Measurements from ENCODE around the gene TRAF7. TPM values are rescaled to one million over a fixed set of nuclear protein-coding genes. Genes with fewer than 3 reads are reported as not detected.
"Not testable (repeated sequence)": the region's sequence is repeated elsewhere in the genome, so short reads cannot be mapped to it uniquely, and the experiment has no call there.

Gene TRAF7
- polyA plus RNA-seq, 5 donors, result 41.0 to 62.8 (median 45.7) TPM

GRCh38 chr16:2198283-2198682, 42.7 kb downstream of the TRAF7 start:
- no peak for DNase-seq

DNA sequence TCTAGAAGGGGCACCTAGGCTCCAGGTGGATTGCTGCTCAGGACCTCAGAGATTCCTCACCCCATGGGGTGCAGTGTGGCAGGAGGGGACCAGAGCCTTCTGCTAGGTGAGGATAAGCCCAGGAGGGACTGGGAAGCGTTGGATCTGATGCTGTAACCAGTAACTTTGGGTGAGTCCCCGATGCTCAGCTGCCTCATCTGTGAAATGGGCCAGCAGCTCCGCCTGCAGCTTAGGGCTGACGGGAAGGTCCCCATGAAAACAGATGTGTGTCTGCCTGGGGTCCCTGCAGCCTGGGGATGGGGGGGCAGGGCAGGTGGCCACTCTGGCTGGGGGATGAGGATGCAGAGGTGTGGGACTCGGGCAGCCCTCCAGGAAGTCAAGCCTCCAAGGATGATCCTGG, 43.5 kb downstream of the TRAF7 start:
- no peak for DNase-seq

- no peak for DNase-seq
Observed at GRCh38 chr16:2199621-2200139, 44.1 kb downstream of the TRAF7 start.

GRCh38 chr16:2200313-2200712, 44.7 kb downstream of the TRAF7 start:
- no peak for DNase-seq

GRCh38 chr16:2203119-2203688, 47.6 kb downstream of the TRAF7 start:
- DNase-seq, result not testable (repeated sequence)

DNA sequence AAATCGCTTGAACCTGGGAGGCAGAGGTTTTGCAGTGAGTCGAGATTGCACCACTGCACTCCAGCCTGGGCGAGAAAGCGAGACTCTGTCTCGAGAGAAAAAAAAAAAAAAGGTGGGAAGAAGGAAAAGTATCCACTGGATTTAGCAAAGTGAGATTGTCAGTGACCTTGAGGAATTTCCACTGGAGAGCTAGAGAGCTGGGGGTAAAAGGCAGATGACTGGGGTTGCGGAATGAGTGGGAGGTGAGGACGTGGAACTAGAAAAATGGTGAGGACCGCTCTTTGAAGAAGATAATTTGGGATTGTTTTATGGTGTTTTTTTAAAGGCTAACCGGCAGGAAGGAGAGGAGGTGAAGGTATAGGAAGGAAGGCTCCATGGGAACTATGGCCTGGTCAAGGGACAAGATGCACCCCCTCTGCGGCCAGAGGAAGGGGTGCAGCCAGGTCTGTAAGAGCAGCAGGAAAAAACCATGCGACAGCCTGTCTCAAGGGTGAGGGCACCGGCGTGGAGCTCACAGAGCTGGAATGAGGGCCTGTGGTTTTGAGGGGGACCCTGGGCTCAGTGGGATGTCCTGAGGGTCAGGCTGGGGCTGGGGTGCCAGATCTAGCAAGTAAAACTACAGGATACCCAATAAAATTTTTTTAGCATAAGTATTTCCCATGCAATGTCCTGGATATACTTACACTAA, 49.0 kb downstream of the TRAF7 start:
- DNase-seq, result no peak

- peak; percentile 93 to 96 for DNase-seq
Observed at GRCh38 chr16:2205104-2205966, 49.8 kb downstream of the TRAF7 start, which contains the start of gene MLST8. TSS of gene MLST8 (plus strand) at chr16:2205454. CDS start at chr16:2206086, 632 bp downstream.

DNA sequence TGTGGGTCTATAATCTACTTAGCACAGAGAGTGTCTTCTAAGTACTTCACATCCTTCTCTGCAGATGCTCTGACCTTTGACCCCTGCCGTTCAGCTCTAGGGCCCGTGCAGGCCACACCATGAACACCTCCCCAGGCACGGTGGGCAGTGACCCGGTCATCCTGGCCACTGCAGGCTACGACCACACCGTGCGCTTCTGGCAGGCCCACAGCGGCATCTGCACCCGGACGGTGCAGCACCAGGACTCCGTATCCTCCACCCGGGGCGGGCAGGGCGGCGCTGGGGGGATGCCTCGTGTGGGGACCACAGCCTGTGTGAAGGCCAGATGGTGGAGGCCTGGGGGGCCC, 50.4 kb downstream of the TRAF7 start:
- no peak for DNase-seq

- no peak for DNase-seq
Observed at GRCh38 chr16:2206420-2206779, 50.8 kb downstream of the TRAF7 start.

DNA sequence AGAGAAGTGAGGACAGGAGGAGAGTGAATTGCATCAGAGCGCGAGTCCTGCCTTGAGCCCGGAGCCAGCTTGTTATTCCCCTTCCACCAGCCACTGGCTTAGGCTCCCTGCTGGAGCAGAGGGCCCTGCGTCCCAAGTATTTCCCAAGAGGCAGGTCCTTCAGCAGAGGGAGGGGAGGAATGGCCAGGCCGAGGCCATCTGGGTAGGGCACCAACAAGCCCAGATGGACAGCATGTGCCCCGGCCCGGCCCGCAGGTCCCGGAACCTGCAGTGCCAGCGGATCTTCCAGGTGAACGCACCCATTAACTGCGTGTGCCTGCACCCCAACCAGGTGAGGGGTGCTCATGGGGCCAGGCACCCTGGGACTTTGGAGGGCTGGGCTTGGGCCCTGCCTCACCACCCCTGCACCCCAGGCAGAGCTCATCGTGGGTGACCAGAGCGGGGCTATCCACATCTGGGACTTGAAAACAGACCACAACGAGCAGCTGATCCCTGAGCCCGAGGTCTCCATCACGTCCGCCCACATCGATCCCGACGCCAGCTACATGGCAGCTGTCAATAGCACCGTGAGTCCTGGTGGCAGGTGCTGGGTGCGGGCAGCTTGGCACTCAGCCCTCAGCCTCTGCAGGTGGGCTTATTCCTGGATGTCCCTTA, 51.3 kb downstream of the TRAF7 start:
- no peak for DNase-seq

GRCh38 chr16:2207872-2208271, 52.3 kb downstream of the TRAF7 start:
- no peak for DNase-seq

DNA sequence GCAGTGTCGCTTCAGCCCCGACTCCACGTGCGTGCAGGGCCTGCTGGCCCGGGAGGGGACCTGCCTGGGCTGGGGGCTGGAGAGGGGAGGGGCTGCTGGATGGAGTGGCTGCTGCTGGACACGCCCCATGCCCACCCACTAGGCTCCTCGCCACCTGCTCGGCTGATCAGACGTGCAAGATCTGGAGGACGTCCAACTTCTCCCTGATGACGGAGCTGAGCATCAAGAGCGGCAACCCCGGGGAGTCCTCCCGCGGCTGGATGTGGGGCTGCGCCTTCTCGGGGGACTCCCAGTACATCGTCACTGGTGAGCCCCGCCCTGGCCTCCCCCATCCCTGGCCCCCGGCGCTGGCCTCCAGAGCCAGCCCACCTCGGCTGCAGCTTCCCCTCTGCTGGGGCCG, 52.7 kb downstream of the TRAF7 start:
- no peak for DNase-seq

DNA sequence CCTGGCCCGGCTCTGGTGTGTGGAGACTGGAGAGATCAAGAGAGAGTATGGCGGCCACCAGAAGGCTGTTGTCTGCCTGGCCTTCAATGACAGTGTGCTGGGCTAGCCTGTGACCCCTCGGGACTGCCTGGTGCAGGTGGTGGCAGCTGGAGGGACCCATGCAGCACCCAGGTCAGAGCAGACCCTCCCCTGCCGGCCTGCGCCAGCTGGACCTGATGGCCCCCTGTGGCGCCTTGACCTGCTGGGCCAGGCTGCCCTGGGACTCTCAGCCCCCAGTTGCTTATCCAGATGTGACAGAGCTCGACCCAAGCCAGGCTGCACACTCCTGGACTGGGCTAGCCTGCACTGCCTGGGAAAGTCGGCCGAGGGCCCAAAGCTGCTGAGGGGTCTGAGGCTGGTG, 53.2 kb downstream of the TRAF7 start:
- no peak for DNase-seq

DNA sequence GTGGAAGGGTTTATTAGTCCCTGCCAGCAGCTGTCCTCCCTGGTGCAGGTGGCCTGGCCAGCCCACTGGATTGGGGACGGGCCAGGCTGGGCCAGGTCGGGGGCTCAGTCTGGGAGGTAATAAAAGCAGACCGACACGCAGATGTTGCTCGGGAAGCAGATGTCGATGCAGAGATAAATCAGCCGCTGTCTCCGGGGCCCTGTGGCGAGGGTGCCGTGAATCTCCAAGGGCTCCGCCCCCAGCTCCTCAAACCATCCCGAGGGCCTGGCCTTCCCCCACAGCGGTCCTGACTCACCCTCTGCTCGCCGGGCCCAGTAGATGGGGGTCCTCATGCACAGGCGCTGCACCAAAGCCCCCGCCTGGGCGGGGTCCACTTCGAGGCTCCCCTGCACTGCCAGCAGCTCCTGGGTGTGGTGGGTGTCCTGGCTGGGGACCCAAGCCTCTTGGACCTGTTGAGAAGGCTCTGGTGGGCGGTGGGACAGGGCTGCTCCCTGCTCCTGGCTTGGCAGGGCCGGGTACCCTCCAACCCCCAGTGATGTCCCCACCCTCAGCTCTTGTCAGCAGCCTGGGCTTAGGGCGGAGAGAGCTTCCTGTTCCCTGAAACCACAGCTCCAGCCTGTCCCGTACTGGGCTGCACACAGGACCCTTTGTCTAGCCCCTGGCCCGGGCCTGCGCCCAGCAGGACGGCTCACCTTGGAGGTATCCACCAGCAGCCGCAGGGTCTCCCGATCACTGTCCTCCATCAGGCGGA, 53.9 kb downstream of the TRAF7 start:
- no peak for DNase-seq

GRCh38 chr16:2210009-2210332, 54.4 kb downstream of the TRAF7 start:
- no peak for DNase-seq

GRCh38 chr16:2210386-2211365, 55.1 kb downstream of the TRAF7 start, which contains the start of gene BRICD5:
TSS of gene BRICD5 (minus strand) at chr16:2210863. CDS start at chr16:2210833, 30 bp downstream.
- no peak for DNase-seq

DNA sequence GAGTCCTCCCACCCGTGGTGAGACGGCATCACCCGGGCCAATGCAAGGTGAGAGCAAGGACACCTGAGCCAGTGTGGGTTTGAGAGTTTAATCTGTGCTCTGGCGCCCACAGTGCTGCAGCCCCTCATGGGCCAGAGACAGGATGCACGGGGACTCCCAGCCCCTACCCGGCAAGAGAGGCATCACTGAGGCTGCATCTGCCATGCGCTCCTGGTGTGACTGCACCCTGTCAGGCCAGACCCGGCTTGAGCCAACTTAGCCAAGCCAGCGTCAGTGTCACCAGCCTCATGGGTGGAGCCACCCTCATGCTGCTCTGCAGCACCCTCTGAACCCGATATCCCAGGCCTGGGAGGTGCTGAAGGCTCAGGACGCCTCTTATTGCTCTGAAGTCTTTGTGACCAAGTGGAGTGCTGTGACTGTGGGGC, 56.4 kb downstream of the TRAF7 start:
- no peak for DNase-seq

DNA sequence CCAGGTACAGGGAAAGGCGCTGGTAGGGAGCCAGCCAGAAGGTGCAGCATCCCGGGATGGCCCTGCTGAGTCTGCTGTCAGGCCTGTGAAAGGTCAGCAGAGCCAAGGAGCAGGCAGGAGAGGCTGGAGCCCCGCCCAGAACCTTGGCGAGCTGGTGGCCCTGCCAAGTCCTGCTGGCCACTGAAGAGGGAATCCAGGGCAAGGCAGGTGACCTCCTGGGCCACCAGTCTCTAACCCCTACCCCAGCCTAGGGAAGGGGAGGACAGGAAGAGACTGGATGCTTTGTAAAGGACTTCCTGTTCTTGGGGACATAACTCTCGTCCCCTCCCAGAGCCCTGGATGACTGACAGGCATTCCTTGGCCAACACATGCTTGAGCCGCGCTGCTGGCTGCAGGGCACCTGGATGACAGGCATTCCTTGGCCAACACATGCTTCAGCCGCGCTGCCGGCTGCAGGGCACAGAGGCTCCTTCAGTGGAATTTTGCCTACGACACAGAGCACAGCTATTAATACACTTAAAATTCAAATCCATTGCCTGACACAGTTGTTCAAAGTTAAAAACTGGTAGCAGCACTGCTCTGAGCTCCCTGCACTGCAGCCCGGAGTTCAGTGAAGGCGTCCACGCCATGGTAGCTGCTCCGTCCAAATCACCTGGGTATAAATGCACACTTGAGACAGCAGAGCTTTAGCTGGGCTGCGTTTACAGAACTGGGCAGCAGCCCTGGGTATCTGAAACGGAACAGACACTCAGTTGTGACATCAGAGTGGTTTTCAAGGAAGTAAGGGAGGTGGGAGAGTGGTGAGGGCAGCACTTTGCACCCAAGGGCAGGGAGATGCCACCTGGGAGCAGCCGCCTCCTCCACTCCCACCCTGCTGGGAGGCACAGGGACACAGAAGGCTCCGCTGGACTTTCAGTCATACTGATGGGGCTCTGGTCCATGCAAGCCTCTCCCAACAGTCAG, 57.1 kb downstream of the TRAF7 start:
- DNase-seq, result no peak
